ENCODE results near the gene PLRG1.

DNA sequence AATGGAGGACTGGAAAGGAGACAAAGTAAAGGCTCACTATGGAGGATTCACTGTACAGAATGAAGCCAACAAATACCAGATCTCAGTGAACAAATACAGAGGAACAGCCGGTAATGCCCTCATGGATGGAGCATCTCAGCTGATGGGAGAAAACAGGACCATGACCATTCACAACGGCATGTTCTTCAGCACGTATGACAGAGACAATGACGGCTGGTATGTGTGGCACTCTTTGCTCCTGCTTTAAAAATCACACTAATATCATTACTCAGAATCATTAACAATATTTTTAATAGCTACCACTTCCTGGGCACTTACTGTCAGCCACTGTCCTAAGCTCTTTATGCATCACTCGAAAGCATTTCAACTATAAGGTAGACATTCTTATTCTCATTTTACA, 19.4 kb upstream of the PLRG1 start:
- TF ChIP-seq EP300 (IDR thresholded peaks at IDR 0.05; ENCODE audit: low read depth) (no peak), CTCF (IDR thresholded peaks at IDR 0.05) (no peak)

Data from transverse colon (tissue), 3 donors.